Activated T-helper 17 cell treated with anti-CD3 and anti-CD28 coated beads, Interleukin-2, amount 50 U/mL, for 72 hours (primary cell): Measurements from ENCODE around the gene MED13. TPM values are rescaled to one million over a fixed set of nuclear protein-coding genes. Genes with fewer than 3 reads are reported as not detected.
"Not testable (repeated sequence)": the region's sequence is repeated elsewhere in the genome, so short reads cannot be mapped to it uniquely, and the experiment has no call there.

ENCODE experiments used
- ATAC-seq: fragments of 150-1000 bp; cut with Tn5 transposase; replicated peaks from 2 replicates; pipeline ENCODE4 v1.10.0; 2021; ENCODE audit warnings: mild to moderate bottlenecking, moderate library complexity
- H3K27ac Mint-ChIP-seq: one replicate; pipeline ENCODE4 v1.8.0; 2022; ENCODE audit warnings: mixed read lengths
- H3K27me3 Mint-ChIP-seq: one replicate; pipeline ENCODE4 v1.8.0; 2022; ENCODE audit warnings: mixed read lengths
- H3K36me3 Mint-ChIP-seq: one replicate; pipeline ENCODE4 v1.8.0; 2022; ENCODE audit warnings: low read depth, mild to moderate bottlenecking, mixed read lengths
- H3K4me1 Mint-ChIP-seq: one replicate; pipeline ENCODE4 v1.8.0; 2022; ENCODE audit warnings: mixed read lengths
- H3K4me3 Mint-ChIP-seq: one replicate; pipeline ENCODE4 v1.8.0; 2022; ENCODE audit warnings: mild to moderate bottlenecking, mixed read lengths
- H3K9me3 Mint-ChIP-seq: one replicate; pipeline ENCODE4 v1.8.0; 2022; ENCODE audit warnings: mixed read lengths
- total RNA-seq, 2 donors: library from RNA; stranded (reverse); gene quantifications; one replicate each; pipeline ENCODE4 v1.2.3, GENCODE V29; 2022

MED13 gene
- total RNA-seq, 2 donors from 2014 or later = 48.9 to 51.3 TPM

- Mint-ChIP-seq H3K4me3 (no peak overlapping the region), H3K9me3 (no peaks in the 10 kb centered on the region), H3K4me1 (peaks cover 5% of the 10 kb centered on the region), H3K27ac (no peak overlapping the region), H3K27me3 (no peaks in the 10 kb centered on the region), H3K36me3 (peaks cover 79% of the 10 kb centered on the region)
- no peak for ATAC-seq
Measured at GRCh38 chr17:62014526-62014925, 50.6 kb downstream of the MED13 start.

GRCh38 chr17:62009220-62009619, 55.9 kb downstream of the MED13 start:
- ATAC-seq = no peak
- H3K27ac Mint-ChIP-seq = no peak overlapping the region
- no peaks in the 10 kb centered on the region for H3K27me3 Mint-ChIP-seq
- no peak overlapping the region for H3K4me3 Mint-ChIP-seq
- no peaks in the 10 kb centered on the region for H3K9me3 Mint-ChIP-seq
- peaks cover 100% of the 10 kb centered on the region for H3K36me3 Mint-ChIP-seq
- H3K4me1 Mint-ChIP-seq = peaks cover 23% of the 10 kb centered on the region

GRCh38 chr17:62008294-62008693, 56.8 kb downstream of the MED13 start:
- no peaks in the 10 kb centered on the region for H3K27me3 Mint-ChIP-seq
- ATAC-seq = peak; percentile 75
- no peaks in the 10 kb centered on the region for H3K9me3 Mint-ChIP-seq
- peaks cover 100% of the 10 kb centered on the region for H3K36me3 Mint-ChIP-seq
- H3K4me1 Mint-ChIP-seq = peaks cover 24% of the 10 kb centered on the region
- peak overlapping the region; percentile 71 for H3K27ac Mint-ChIP-seq
- H3K4me3 Mint-ChIP-seq = peak overlapping the region; percentile 42

- Mint-ChIP-seq H3K4me3 (no peak overlapping the region), H3K9me3 (no peaks in the 10 kb centered on the region), H3K27ac (no peak overlapping the region), H3K36me3 (peaks cover 96% of the 10 kb centered on the region), H3K4me1 (peaks cover 32% of the 10 kb centered on the region), H3K27me3 (no peaks in the 10 kb centered on the region)
- ATAC-seq = no peak
Measured at GRCh38 chr17:62004388-62004787, 60.7 kb downstream of the MED13 start.

GRCh38 chr17:62003141-62003540, 61.9 kb downstream of the MED13 start:
- H3K4me1 Mint-ChIP-seq = peaks cover 25% of the 10 kb centered on the region
- not testable (repeated sequence) for H3K4me3 Mint-ChIP-seq, H3K9me3 Mint-ChIP-seq, ATAC-seq, H3K27ac Mint-ChIP-seq, H3K27me3 Mint-ChIP-seq
- peaks cover 90% of the 10 kb centered on the region for H3K36me3 Mint-ChIP-seq

- Mint-ChIP-seq H3K9me3 (no peaks in the 10 kb centered on the region), H3K27me3 (no peaks in the 10 kb centered on the region), H3K4me3 (no peak overlapping the region), H3K4me1 (peaks cover 33% of the 10 kb centered on the region), H3K36me3 (peaks cover 79% of the 10 kb centered on the region), H3K27ac (no peak overlapping the region)
- ATAC-seq = no peak
Measured at GRCh38 chr17:62001105-62001504, 64.0 kb downstream of the MED13 start.

- Mint-ChIP-seq H3K4me3 (no peak overlapping the region), H3K4me1 (peaks cover 30% of the 10 kb centered on the region), H3K9me3 (no peaks in the 10 kb centered on the region), H3K27ac (peak overlapping the region; percentile 38), H3K27me3 (no peaks in the 10 kb centered on the region), H3K36me3 (peaks cover 79% of the 10 kb centered on the region)
- ATAC-seq = no peak
Measured at GRCh38 chr17:62000186-62000585, 64.9 kb downstream of the MED13 start.

- not testable (repeated sequence) for H3K9me3 Mint-ChIP-seq, ATAC-seq, H3K4me3 Mint-ChIP-seq, H3K27me3 Mint-ChIP-seq
- Mint-ChIP-seq H3K36me3 (peaks cover 79% of the 10 kb centered on the region), H3K27ac (peak overlapping the region; percentile 17), H3K4me1 (peaks cover 24% of the 10 kb centered on the region)
Measured at GRCh38 chr17:61998534-61998933, 66.5 kb downstream of the MED13 start.

- Mint-ChIP-seq H3K36me3 (peaks cover 79% of the 10 kb centered on the region), H3K9me3 (no peaks in the 10 kb centered on the region), H3K27me3 (no peaks in the 10 kb centered on the region), H3K4me1 (peaks cover 24% of the 10 kb centered on the region), H3K27ac (no peak overlapping the region), H3K4me3 (no peak overlapping the region)
- ATAC-seq = no peak
Measured at GRCh38 chr17:61997664-61998063, 67.4 kb downstream of the MED13 start.

- Mint-ChIP-seq H3K36me3 (peaks cover 79% of the 10 kb centered on the region), H3K27me3 (no peaks in the 10 kb centered on the region), H3K9me3 (no peaks in the 10 kb centered on the region), H3K4me1 (peaks cover 24% of the 10 kb centered on the region), H3K27ac (no peak overlapping the region), H3K4me3 (no peak overlapping the region)
- no peak for ATAC-seq
Measured at GRCh38 chr17:61996916-61997605, 68.0 kb downstream of the MED13 start.

GRCh38 chr17:61989509-61989908, 75.6 kb downstream of the MED13 start:
- H3K27me3 Mint-ChIP-seq = no peaks in the 10 kb centered on the region
- H3K4me3 Mint-ChIP-seq = no peak overlapping the region
- peaks cover 90% of the 10 kb centered on the region for H3K36me3 Mint-ChIP-seq
- H3K27ac Mint-ChIP-seq = no peak overlapping the region
- no peaks in the 10 kb centered on the region for H3K9me3 Mint-ChIP-seq
- H3K4me1 Mint-ChIP-seq = peaks cover 5% of the 10 kb centered on the region
- ATAC-seq = no peak

GRCh38 chr17:61986898-61987297, 78.2 kb downstream of the MED13 start:
- no peaks in the 10 kb centered on the region for H3K27me3 Mint-ChIP-seq
- H3K9me3 Mint-ChIP-seq = no peaks in the 10 kb centered on the region
- no peak for ATAC-seq

GRCh38 chr17:61984821-61985220, 80.3 kb downstream of the MED13 start:
- Mint-ChIP-seq H3K9me3 (no peaks in the 10 kb centered on the region), H3K27ac (no peak overlapping the region), H3K4me3 (no peak overlapping the region), H3K27me3 (no peaks in the 10 kb centered on the region), H3K36me3 (peaks cover 97% of the 10 kb centered on the region), H3K4me1 (peaks cover 10% of the 10 kb centered on the region)
- ATAC-seq = no peak

More at GRCh38 chr17:61986898-61987297, 78.2 kb downstream of the MED13 start:
- no peak overlapping the region for H3K27ac Mint-ChIP-seq
- H3K4me1 Mint-ChIP-seq = peaks cover 5% of the 10 kb centered on the region
- no peak overlapping the region for H3K4me3 Mint-ChIP-seq
- peaks cover 90% of the 10 kb centered on the region for H3K36me3 Mint-ChIP-seq

- Mint-ChIP-seq H3K4me3 (no peak overlapping the region), H3K27ac (peak overlapping the region; percentile 3), H3K9me3 (no peaks in the 10 kb centered on the region), H3K4me1 (peaks cover 10% of the 10 kb centered on the region), H3K36me3 (peaks cover 100% of the 10 kb centered on the region), H3K27me3 (no peaks in the 10 kb centered on the region)
- no peak for ATAC-seq
Measured at GRCh38 chr17:61981323-61981722, 83.8 kb downstream of the MED13 start.

- H3K27me3 Mint-ChIP-seq = no peaks in the 10 kb centered on the region
- no peaks in the 10 kb centered on the region for H3K9me3 Mint-ChIP-seq
- H3K27ac Mint-ChIP-seq = no peak overlapping the region
- H3K4me3 Mint-ChIP-seq = no peak overlapping the region
- ATAC-seq = no peak
- H3K36me3 Mint-ChIP-seq = peaks cover 100% of the 10 kb centered on the region
- peaks cover 14% of the 10 kb centered on the region for H3K4me1 Mint-ChIP-seq
Measured at GRCh38 chr17:61980535-61980934, 84.5 kb downstream of the MED13 start.
